NCI-H1694 (cell line): ENCODE measurements around the gene GLIPR1L2.
"Not testable (repeated sequence)": the region's sequence is repeated elsewhere in the genome, so short reads cannot be mapped to it uniquely, and the experiment has no call there.

Source experiments
- DNase-seq: peaks from one replicate; lab custom pipeline; 2025; lab: John Stamatoyannopoulos, UW

Gene GLIPR1L2

DNA sequence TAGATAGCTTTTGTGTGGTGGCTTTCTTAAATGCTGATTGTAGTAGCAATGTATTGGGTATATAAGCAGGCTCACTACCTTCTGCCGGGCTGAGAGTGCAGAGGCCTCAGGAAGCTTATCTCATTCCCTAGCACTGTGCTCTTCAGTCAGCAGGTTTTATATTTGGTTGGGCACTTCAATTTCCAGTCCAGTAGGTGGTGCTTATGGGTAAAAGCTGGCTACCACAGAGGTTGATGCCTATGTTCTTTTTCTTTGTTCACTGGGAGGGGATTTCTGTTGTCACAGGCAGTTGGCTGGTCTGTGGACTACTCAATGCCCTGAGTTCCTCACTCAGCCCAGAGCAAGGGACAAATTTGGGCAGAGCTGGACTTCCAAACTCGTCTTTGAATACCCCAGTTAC lies 46.7 kb downstream of the GLIPR1L2 start:
- no peak for DNase-seq

DNA sequence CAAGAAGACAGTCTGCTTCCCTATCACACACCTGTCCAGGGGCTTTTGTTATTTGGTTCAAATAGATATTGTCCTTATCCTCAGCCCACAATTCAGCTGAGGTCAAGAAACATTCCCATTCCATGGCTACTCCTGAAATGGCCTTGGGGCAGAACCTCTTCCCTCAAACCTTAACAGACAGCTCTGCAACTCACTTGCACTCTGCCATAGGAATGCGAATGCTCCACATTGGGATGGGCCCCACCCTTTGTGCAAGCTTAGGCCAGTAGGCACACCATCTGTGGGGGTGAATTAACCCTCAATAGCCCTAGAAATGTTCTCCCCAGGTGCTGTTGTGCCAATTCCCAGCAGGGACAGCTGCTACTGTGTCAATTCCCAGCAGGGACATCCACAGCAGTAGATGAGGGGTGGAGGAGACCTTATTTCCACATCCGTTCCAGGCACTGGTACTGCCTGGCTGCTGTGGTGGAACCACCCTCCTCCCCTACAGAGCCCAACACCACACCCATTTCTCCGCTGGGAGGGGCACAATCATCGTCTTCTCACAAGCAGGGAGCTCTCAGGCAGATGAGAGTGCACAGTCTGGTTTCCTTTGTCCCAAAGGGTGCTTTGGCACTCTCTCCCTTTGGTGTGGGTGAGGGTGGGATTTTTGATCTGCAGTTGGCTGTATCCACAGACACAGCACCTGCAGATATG lies 47.3 kb downstream of the GLIPR1L2 start:
- DNase-seq: no peak

DNA sequence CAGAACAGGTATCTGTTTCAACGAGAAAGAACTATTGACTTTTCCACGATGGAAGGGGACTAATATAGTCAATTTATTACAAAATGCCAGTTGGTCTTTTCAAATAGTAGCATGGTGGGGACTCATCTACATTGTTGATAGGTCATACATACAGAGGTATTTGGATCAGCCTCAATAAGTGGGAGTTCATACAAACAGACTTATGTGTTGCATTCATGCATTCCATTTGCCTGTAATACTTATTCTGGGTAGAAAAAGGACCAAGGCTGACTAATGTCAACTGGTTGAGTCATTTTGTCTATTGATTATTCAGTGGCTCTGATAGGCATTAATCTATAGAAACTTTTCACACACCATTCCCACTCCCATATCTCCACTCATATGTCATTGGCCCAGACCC lies 48.2 kb downstream of the GLIPR1L2 start:
- no peak for DNase-seq

DNA sequence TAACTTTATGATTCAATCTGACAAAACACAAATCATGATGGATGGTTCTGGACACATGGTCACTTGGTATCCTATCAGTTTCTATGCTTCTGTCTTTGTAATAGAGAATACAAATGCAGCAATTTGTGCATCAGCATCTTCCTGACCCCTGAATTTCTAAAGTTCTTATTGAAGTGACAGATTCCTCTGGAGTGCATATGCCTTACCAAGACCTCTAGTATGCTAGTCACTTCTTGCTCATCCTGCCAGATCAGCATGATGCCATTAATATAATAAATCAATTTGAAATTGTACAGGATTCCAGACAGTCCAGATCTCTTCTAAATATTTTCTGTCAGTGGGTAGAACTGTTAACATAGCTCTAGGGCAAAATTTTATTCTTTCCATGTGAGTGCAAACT lies 49.0 kb downstream of the GLIPR1L2 start:
- no peak for DNase-seq

DNA sequence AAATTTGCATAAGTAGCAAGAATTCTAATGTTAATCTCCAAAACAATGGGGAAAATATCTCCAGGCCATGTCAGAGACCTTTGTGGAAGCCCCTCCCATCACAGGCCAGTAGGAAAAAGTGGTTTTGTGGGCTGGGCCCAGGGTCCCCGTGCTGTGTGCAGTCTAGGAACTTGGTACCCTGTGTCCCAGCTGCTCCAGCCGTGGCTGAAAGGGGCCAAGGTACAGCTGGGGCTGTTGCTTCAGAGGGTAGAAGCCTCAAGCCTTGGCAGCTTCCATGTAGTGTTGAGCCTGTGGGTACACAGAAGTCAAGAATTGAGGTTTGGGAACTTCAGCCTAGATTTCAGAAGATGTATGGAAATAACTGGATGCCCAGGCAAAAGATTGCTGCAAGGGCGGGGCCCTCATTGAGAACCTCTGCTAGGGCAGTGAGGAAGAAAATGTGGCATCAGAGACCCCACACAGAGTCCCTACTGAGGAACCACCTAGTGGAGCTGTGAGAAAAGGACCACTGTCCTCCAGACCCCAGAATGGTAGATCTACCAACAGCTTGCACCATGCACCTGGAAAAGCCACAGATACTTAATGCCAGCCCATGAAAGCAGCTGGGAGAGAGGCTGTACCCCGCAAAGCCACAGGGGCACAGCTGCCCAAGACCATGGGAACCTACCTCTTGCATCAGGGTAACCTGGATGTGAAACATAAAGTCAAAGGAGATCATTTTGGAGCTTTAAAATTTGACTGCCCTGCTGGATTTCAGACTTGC lies 51.0 kb downstream of the GLIPR1L2 start:
- not testable (repeated sequence) for DNase-seq

DNA sequence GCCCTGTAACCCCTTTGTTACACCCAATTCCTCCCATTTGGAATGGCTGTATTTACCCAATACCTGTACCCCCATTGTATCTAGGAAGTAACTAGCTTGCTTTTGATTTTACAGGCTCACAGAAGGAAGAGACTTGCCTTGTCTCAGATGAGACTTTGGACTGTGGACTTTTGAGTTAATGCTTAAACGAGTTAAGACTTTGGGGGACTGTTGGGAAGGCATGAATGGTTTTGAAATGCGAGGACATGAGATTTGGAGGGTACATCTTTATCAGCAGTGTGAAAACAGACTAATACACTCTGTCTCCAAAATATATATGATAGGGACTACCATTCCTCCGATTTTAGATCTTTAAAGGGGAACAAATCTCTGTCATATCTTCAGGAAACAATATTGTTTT lies 51.6 kb downstream of the GLIPR1L2 start:
- DNase-seq: not testable (repeated sequence)

DNA sequence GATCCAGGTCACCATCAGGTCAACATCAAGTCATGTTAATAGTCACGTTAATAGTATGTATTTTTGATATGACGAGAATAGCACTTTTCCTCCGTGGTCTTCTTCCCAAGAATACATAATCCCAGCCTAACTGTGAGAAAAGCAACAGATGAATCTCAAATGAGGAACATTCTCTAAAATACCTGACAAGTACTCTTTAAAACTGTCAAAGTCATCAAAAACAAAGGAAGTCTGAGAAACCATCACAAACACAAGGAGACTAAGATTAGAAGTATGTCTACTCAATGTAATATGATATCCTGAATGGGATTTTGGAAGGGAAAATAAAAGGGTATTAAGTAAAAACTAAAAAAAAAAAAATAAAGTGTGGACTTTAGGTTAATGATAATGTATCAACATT lies 52.8 kb downstream of the GLIPR1L2 start:
- DNase-seq: no peak

DNA sequence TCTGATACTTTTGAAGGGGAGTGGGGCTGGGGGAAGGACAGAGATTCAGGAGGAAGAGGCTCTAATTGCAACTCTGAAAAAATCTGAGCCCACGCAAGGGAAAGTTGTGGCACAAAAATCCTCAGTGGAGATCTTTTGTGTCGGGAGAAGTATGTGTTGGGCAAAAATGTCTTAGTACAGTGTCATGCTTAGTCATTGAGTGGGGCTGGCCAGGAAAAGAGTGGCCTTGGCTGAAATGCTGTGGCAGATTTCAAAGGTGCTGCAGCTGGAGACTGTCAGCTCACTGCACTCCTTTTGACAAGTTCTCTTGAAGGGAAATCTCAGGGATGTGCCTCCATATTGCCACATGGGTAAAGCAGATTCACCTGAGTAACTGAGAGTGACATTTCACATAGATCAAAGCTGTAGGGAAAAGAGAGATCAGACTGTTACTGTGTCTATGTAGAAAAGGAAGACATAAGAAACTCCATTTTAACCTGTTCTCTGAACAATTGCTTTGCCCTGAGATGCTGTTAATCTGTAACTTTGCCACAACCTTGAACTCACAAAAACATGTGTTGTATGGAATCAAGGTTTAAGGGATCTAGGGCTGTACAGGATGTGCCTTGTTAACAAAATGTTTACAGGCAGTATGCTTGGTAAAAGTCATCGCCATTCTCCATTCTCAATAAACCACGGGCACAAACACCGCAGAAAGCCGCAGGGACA lies 53.7 kb downstream of the GLIPR1L2 start:
- DNase-seq: no peak

DNA sequence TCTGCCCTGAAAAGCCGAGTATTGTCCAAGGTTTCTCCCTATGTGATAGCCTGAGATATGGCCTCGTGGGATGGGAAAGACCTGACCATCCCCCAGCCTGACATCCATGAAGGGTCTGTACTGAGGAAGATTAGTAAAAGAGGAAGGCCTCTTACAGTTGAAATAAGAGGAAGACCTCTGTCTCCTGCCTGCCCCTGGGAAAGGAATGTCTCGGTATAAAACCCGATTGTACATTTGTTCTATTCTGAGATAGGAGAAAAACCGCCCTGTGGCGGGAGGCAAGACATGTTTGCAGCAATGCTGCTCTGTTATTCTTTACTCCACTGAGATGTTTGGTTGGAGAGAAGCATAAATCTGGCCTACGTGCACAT lies 54.2 kb downstream of the GLIPR1L2 start:
- not testable (repeated sequence) for DNase-seq

DNA sequence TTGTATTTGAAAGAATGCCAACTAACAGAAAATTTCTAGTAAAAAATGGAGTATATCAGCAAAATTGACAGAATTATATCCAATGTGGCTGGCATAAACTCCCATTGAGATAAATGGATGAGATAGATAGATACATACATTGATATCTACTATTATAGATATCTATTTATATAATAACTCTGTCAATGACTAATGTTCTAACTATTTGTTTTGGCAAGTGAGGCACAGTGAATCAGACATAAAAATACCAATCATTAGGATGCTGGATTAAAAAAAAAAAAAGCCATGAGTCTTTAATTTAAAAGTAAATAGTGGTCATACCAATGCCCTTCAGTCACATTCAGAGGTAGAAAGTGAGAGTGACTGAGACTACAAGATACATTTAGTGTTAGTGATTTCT lies 56.0 kb downstream of the GLIPR1L2 start:
- DNase-seq: no peak

DNA sequence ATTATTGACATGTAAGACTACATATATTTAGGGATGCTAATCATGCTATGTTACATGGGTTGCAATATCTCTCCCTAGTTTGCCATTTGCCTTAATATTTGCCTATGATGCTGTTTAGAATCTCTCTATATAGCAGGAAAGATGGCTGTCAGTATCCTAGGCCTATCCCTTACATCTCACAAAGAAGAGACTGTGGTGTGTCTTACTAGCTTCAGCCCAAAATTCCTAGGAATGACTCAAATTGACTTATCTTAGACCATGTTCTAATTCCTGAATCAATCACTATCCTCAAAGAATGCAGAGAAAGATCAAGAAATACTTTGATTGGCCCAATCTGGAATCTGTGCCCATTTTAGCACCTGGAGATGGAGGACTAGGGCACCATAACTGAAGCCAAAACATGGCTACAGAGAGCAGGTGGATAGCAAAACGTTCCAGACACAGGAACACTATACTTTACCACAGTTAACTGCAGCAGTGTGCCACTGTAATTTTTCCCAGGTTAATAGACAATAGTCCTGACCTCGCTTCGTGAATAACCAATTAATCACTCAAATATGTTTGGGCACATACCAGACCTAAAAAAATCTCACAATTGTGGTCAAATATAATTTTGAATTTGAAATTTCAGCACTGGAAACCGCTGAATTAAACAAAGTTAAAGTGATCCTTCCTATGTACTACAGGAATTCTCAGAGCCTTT lies 57.0 kb downstream of the GLIPR1L2 start:
- DNase-seq: no peak

DNA sequence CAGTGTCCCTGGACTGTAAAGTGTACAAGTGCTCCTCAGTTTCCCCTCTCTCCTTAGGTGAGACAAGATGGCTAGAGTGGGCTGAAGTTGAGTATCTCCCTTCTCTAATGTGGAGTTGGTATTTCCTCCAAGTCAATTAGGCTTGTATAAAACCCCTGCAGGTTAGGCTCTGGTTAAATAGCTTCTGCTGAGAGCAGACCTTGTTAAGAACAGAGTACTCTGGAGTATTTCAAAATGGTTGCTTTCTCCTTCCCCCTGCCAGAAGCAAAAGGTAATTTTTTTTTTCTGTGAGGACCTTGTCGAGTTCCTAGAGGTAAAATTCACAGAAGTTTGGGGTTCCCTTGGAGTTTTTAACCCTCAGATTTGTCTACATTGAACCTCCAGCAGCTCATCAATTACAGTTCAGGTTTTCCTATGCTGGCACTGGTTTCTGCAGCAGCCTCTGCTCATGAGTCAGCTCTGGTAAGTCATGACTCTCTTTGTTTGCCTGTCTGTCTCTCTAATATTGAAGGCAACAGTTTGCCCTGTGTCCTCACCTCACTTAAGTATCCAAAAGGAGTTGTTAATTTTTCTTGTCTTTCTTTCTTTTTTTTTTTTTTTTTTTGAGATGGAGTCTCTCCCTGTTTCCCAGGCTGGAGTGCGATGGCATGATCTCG lies 61.9 kb downstream of the GLIPR1L2 start:
- DNase-seq: no peak

DNA sequence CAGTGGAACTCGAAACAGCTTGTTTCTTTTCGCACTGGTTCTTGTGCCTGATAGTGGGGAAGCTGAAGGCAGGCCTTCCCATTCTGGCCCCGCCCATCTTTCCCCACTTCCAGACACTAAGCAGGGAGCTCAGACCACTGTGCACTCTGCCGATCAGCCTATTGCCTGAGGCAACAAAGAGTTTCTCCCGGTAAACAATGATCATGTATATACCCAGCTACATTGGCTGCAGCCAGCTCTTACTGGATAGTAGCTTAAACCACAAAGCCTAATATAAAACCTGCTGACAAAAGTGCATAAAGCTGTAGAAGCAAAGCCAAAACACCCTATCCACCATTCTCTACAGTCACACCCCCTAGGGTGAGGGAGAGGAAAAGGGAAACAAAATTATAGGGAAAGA lies 65.0 kb downstream of the GLIPR1L2 start:
- no peak for DNase-seq

DNA sequence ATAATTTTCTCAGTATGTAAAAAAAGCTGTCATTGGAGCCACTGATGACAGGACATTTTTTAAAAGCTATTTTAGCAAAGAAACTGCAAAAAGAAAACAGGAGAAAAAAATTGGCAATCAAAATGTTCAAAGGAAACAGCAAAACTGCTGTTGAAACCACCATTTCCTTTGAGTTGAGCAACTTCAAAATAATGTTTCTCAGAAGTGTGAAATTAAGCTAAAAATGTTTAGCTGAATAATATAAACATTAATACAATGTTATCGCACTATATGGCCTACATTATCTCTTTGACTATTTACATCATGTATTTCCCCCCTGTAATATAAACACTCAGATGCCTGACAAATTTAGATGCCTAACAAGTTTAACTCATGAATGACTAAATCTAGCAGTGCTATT lies 66.3 kb downstream of the GLIPR1L2 start:
- DNase-seq: no peak

DNA sequence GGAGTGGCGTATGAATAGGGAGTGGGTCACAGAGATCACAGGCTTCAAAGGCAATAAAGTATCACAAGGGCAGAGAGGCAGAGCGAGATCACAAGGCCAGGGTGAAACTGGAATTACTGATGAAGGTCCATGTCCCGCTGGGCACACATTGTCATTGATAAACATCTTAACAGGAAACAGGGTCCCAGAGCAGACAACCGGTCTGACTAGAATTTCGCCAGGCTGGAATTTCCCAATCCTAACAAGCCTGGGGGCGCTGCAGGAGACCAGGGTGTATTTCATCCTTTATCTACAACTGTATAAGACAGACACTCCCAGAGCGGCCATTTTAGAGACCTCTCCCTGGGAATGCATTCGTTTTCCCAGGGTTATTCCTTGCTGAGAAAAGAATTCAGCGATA lies 67.0 kb downstream of the GLIPR1L2 start:
- not testable (repeated sequence) for DNase-seq

DNA sequence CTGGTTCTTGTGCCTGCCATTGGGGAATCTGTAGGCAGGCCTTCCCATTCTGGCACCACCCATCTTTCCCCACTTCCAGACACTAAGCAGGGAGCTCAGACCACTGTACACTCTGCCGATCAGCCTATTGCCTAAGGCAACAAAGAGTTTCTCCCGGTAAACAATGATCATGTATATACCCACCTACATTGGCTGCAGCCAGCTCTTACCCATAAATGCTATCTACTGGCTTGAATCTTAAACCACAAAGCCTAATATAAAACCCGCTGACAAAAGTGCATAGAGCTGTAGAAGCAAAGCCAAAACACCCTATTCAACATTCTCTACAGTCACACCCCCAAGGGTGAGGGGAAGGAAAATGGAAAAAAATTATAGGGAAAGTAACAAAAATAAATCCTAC lies 68.9 kb downstream of the GLIPR1L2 start:
- DNase-seq: no peak

DNA sequence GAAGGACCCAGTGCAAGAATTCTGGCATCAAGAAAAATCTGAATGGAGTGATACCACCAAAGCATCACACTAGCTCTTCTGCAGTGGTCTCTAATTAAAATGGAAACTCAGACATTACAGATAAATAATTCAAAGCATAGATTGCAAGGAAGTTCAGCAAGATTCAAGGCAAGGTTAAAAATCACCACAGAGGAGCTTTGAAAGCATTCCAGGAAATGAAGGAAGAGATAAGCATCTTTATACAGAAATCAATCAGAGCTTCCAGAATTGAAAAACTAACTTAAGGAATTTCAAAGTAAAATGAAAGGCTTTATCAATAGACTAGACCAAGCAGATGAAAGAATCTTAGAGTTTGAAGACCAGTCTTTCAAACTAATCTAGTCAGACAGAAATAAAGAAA lies 69.3 kb downstream of the GLIPR1L2 start:
- no peak for DNase-seq

DNA sequence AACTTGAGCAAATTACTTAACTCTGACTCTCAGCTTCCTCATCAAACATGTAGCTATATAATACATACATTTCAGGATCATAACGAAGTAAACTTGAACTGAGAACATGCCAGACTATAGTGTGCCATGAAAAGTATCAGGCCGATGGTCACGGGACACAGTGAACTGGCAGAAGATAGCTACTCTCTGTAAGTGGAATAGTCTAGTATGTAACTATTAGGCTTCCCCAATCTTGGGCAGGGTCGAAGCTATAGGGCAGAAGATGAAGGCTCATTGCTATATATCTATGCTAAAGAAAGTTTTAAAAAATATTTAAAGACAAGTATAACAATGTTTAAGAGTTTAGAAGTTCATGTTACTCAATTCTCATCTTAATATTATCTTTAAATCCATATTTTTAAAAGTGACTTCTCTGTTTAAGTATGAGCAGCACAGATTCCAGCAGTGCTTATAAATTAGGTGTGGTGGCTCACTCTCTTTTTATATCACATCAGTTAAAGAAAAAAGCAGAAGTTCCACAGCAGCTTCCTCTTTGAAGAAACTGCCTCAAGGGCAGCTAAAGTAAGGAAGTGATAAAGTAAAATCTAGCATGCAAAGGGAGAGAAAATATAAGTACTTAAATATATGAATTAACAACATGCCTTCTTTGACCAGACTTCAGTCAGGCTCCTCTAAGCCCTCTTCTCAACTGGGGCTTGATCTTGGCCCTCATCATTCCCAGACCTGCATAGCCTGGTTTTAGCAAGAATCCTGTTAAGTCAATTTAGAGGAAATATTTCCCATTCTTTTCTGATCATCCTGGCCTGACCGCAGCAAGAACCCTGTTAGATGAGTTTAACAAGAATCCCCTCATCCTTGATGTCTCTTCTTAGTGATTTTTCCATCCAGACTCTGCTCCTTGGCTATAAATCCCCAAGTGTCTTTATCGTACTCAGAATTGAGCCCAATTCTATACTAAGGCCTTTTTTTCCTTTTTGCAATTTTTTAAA lies 81.3 kb downstream of the GLIPR1L2 start:
- no peak for DNase-seq

DNA sequence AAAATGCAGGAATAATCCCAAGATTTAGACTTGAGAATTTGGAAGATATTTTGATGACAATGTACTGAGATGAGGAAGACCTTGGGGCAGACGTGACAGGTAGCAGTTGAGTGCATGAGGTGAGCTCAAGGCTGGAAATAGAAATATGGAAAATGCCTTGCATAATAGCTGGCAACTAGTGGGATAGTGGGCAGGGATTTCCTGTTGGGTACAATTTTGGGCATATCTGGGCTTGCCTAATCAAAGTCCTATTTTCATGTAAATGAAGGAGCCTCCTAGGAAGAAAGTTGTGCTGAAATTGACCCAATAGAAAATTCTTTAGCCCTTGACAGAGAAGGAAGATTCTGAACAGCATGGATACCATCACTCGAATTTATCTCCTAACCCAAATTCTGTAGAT lies 83.2 kb downstream of the GLIPR1L2 start:
- DNase-seq: no peak

DNA sequence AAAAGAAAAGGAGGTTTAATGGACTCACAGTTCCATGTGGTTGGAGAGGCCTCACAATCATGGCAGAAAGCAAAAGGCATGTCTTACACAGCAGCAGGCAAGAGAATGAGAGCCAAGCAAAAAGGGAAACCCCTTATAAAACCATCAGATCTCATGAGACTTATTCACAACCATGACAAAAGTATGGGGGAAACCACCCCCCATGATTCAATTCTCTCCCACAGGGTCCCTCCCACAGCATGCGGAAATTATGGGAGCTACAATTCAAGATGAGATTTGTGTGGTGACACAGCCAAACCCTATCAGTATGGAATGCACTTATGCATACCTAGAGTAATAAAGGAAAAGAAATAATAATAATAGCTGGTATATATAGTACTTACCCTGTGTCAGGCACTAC lies 85.2 kb downstream of the GLIPR1L2 start:
- DNase-seq: no peak

DNA sequence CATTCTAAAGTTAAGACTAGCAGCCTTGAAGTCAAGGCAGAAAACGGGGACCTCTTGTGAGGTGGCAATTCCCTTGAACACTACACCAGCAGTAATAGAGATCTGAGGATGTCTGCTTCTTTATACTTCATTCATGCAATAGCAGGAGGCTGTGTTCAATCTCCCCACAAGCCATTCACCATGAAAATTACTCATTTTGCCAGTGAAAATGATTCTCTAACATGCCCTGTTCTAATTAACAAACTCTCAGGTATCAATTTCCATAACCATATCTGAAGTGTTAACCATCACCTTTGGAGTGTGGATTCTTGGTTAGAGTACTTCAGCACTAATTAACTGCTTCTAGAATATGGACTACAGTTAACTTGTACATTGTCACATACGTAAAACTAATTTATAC lies 86.2 kb downstream of the GLIPR1L2 start:
- no peak for DNase-seq
